GM18909 (cell line): ENCODE data around the gene TPO.

Source experiments
- ATAC-seq: cut with Tn5 transposase; IDR thresholded peaks from one replicate; pipeline ENCODE4 v1.9.1; 2021; ENCODE audit warnings: mild to moderate bottlenecking; ENCODE audit not compliant: unreplicated experiment, poor library complexity

TPO gene

GRCh38 chr2:1440581-1440980 lies 27.3 kb downstream of the TPO start:
- ATAC-seq: no peak

- no peak for ATAC-seq
Observed at GRCh38 chr2:1446301-1446700, 33.0 kb downstream of the TPO start.

GRCh38 chr2:1448009-1448408 lies 34.7 kb downstream of the TPO start:
- no peak for ATAC-seq

GRCh38 chr2:1450915-1451314 lies 37.7 kb downstream of the TPO start:
- ATAC-seq: no peak

- no peak for ATAC-seq
Observed at GRCh38 chr2:1451422-1451821, 38.2 kb downstream of the TPO start.

- ATAC-seq: no peak
Observed at GRCh38 chr2:1453561-1453960, 40.3 kb downstream of the TPO start.

GRCh38 chr2:1454346-1454745 lies 41.1 kb downstream of the TPO start:
- no peak for ATAC-seq

- no peak for ATAC-seq
Observed at GRCh38 chr2:1455466-1455865, 42.2 kb downstream of the TPO start.

- no peak for ATAC-seq
Observed at GRCh38 chr2:1458432-1458831, 45.2 kb downstream of the TPO start.

- no peak for ATAC-seq
Observed at GRCh38 chr2:1459727-1460126, 46.5 kb downstream of the TPO start.

- no peak for ATAC-seq
Observed at GRCh38 chr2:1460851-1461418, 47.7 kb downstream of the TPO start.

- ATAC-seq: no peak
Observed at GRCh38 chr2:1461507-1462390, 48.5 kb downstream of the TPO start.

- no peak for ATAC-seq
Observed at GRCh38 chr2:1462994-1463393, 49.7 kb downstream of the TPO start.

GRCh38 chr2:1472350-1472749 lies 59.1 kb downstream of the TPO start:
- ATAC-seq: no peak

GRCh38 chr2:1476617-1477195 lies 63.4 kb downstream of the TPO start:
- ATAC-seq: no peak

- no peak for ATAC-seq
Observed at GRCh38 chr2:1477196-1478040, 64.2 kb downstream of the TPO start.

GRCh38 chr2:1478311-1479305 lies 65.3 kb downstream of the TPO start:
- ATAC-seq: no peak

GRCh38 chr2:1479346-1479745 lies 66.1 kb downstream of the TPO start:
- ATAC-seq: no peak

- no peak for ATAC-seq
Observed at GRCh38 chr2:1480671-1481076, 67.4 kb downstream of the TPO start.
